HG02840 (cell line): Measurements from ENCODE around the gene LRRC75A.

Experiments
- ATAC-seq: cut with Tn5 transposase; IDR thresholded peaks from one replicate; pipeline ENCODE4 v1.9.1; 2021; ENCODE audit warnings: mild to moderate bottlenecking, moderate library complexity, moderate number of reproducible peaks; ENCODE audit not compliant: unreplicated experiment, low FRiP score

Gene LRRC75A

DNA sequence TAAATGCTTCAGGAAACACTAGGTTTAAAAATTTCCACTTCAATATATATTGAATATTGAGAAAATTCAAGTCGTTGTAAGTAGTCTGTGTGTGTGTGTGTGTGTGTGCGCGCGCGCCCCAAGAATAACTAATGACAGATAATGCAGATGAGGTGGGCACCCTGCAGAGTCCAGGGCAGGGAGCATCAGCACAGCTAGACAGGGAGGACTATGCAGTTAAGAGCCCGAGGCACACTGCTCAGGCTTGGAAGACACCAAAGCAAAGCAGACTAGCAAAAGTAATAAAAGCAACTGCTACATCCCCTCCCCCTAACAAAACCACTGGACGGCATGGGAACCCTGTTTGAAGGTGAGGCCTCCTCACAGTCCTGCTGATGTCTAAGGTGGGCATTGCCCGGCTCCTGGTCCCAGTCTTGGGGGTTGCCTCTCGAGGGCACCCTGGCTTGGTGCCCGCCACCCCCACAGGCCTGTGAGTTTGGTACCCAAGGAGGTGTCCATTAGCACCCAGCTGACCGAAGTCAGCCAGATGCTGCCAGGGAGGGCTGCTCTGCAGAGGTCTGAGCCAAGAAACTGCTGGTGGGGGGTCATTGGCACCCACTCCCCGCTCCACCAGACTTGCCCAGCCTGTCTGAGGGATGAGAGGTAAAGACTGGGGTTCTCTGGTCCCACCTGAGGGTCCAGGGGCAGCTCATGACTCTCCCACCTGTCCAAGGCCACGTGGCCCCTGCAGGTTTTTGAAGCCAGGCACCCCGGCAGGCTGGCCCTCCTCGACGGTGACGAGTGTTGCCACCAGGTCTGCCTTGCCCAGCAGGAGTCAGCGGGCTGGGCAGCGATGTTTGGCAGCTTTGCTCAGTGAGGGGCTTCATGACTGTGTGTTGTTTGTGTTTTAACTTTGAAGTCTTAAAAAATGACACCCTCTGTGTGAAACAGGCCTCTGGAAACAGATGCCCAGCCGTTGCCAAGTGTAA, 18.7 kb downstream of the LRRC75A start:
- no peak for ATAC-seq

DNA sequence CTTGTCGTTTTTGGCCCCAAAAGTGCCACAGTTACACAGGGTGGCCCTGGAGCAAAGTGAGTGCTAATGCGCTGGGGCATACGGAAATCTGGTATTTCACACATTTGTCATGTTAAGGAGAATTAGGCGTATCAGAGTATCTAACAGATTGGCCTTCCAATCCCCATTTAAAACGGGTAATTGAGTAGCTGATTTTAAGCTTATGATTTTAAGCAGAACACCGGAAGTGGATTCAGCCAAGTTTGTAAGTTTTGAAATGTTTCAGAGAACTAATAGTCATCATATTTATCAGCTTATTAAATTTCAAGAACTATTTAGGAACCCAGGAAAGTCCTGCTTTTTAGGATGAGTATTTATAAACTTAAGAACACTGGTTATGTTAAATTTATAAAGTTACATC, 19.5 kb downstream of the LRRC75A start:
- no peak for ATAC-seq

- no peak for ATAC-seq
These were observed 20.7 kb downstream of the LRRC75A start for GRCh38 chr17:16471295-16471694.

DNA sequence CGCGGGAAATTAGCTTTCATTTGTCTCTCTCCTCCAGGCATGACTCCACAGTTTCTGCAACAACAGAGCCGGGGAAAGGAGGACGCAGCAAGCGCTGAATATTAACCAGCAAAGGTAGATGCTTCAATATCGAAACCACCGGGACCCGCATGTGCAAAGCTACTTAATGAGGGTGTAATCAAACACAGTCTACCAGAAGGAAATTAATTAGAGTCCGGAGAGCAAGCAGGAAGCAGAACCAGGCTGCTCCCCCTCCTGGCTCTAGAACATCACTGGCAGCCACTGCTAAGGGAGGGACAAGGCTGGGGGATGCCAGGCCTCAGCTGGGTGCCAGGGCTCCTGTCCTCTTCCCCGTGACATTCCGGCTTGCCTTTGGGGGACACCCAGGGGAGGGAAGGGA, 21.7 kb downstream of the LRRC75A start:
- ATAC-seq, result no peak

DNA sequence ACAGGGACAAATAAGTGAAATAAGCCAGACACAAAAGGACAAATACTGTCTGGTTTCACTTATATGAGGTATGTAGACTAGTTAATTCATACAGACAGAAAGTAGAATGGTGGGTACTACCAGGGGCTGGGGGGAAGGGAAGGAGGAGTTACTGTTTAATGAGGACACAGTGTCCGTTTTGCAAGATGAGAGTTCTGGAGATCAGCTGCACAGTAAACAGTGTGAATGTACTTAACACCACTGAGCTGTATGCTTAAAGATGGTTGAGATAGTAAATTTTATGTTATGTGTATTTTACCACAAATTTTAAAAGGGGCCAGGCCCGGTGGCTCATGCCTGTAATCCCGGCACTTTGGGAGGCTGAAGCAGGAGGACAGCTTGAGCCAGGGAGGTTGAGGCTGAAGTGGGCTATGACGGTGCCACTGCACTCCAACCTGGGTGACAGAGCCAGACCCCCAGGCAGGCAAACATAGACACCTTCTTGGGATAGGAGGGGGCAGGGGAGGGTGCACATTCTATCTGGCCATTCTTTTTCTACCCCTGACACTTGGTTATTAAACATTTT, 23.5 kb downstream of the LRRC75A start:
- no peak for ATAC-seq

- no peak for ATAC-seq
These were observed 24.1 kb downstream of the LRRC75A start for GRCh38 chr17:16467886-16468285.

GRCh38 chr17:16467044-16467443, 24.9 kb downstream of the LRRC75A start:
- ATAC-seq, result no peak

DNA sequence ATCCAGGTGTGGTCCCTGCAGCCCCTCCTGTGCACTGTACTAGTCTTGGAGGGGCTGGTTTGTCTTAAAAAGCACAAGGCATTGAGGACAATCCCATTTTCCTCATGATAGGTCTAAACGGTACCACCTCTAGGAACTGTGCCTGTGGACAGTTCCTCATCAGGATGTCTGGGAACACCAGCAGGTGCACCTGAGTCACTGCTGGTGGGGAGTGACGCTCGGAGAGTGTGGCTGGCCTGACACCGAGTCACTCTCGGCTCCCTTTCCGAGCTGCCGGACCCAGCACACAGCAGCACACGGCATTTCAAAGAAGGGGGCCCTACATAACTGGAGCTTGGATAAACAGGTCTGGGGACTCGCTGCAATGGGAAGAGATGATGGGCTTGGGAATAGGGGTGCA, 25.6 kb downstream of the LRRC75A start:
- ATAC-seq, result no peak

GRCh38 chr17:16465861-16466338, 26.1 kb downstream of the LRRC75A start:
- no peak for ATAC-seq

DNA sequence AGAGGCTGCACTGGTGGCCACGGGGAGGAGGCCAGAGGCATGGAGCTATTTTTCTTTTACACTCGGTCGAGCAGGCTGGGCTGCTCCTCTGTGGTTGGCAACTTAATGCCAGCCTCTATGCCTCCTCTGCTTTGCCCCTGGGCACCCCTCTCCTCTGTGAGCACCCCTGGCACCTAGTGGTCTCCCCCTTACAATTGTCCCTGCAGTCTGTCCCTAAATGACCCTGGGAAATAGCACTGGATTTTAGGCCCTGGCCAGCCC, 27.0 kb downstream of the LRRC75A start:
- no peak for ATAC-seq

DNA sequence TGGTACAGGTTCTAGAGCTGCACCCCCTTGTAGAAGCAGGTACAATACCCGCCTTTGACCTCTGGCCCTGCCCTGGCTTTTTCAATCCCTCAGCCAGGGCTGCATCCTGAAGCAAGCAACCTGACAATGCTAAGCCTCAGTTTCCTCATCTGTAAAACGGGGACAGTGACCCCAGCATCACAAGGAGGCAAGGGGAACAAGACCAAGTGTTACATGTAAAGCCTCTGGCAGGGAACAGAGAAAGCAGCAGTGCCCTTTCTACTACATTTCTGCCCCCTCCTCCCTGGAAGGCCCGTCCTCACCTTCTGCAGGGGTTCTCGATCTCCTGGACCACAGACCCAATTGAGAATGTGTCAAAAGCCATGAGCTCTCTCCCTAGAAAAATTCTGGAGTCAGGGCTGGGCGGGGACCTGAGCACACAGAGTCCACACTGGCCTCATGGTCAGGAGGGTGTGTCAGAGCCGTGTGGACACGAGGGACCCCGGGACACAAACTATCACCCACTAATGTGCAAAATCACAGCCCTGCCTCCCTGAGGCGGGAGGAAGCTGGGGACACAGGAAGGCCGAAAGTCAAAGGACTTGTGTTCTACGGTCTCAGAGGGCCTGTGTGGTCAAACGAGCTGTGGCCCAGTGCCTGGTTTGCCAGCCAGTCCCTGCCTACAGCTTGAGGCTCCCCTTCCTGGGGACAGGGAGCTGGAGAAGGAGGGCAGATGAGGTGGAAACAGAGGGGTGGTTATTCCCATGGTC, 27.5 kb downstream of the LRRC75A start:
- ATAC-seq, result no peak

- ATAC-seq, result no peak
These were observed 28.4 kb downstream of the LRRC75A start for GRCh38 chr17:16463358-16464302.

GRCh38 chr17:16462070-16462864, 29.7 kb downstream of the LRRC75A start:
- no peak for ATAC-seq

GRCh38 chr17:16461606-16461866, 30.5 kb downstream of the LRRC75A start:
- no peak for ATAC-seq

GRCh38 chr17:16460796-16461605, 31.0 kb downstream of the LRRC75A start:
- no peak for ATAC-seq

GRCh38 chr17:16459855-16460550, 32.0 kb downstream of the LRRC75A start:
- ATAC-seq, result no peak

- no peak for ATAC-seq
These were observed 32.7 kb downstream of the LRRC75A start for GRCh38 chr17:16459271-16459670.

GRCh38 chr17:16456742-16457316, 35.2 kb downstream of the LRRC75A start:
- ATAC-seq, result no peak
